ENCODE measurements around the gene TTLL11.

TTLL11 gene

DNA sequence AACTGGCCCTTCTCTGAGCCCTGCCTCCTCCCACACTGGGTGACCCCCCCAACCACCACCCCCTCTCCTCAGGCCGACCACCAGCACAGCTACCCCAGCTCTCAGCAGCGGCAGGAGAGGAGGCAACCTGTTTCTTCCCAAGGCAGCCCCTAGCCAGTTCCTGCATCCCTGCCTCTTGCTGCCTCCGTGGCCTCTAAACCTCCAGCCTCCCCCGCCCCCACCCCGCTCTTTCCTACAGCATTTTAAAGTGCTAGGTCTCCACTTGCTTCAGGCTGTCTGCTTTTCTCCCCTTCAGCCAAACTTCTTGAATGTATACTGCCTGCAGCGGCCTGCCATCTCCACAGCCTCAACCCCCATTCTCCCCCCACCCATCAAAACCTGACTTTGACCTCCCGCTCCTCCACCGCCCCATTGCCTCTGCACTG lies 306.1 kb downstream of the TTLL11 start:
- no peak for DNase-seq (ENCODE audit: low read depth)
- TF ChIP-seq, protein P1, sequence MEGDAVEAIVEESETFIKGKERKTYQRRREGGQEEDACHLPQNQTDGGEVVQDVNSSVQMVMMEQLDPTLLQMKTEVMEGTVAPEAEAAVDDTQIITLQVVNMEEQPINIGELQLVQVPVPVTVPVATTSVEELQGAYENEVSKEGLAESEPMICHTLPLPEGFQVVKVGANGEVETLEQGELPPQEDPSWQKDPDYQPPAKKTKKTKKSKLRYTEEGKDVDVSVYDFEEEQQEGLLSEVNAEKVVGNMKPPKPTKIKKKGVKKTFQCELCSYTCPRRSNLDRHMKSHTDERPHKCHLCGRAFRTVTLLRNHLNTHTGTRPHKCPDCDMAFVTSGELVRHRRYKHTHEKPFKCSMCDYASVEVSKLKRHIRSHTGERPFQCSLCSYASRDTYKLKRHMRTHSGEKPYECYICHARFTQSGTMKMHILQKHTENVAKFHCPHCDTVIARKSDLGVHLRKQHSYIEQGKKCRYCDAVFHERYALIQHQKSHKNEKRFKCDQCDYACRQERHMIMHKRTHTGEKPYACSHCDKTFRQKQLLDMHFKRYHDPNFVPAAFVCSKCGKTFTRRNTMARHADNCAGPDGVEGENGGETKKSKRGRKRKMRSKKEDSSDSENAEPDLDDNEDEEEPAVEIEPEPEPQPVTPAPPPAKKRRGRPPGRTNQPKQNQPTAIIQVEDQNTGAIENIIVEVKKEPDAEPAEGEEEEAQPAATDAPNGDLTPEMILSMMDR (conservative IDR thresholded peaks at IDR 0.05; ENCODE audit: low read depth, low read length): no peak
- H3K4me3 ChIP-seq (ENCODE audit: low read length): no peak overlapping the region

DNA sequence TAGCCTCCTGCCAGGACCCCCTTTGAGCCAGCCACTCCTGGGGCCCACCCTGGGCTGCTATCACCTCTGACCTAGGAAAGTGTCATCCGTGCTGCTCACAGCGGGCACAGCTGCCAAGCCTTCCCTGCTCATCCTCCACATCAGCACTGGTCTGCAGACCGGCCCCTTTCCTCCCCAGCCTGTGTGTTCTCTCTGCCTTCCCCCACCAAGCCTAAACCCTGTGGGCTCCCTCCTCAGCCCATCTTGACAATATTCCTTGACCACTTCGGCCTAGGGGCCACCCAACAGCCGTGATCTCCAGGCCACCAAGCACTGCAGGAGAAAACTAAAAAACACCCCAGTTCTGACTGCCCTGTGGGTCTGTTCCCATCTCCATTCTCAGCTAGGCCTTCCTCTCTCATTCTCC lies 306.6 kb downstream of the TTLL11 start:
- no peak overlapping the region for H3K4me3 ChIP-seq (ENCODE audit: low read length)
- TF ChIP-seq, protein P1 (conservative IDR thresholded peaks at IDR 0.05; ENCODE audit: low read depth, low read length): no peak
- DNase-seq (ENCODE audit: low read depth): no peak

DNA sequence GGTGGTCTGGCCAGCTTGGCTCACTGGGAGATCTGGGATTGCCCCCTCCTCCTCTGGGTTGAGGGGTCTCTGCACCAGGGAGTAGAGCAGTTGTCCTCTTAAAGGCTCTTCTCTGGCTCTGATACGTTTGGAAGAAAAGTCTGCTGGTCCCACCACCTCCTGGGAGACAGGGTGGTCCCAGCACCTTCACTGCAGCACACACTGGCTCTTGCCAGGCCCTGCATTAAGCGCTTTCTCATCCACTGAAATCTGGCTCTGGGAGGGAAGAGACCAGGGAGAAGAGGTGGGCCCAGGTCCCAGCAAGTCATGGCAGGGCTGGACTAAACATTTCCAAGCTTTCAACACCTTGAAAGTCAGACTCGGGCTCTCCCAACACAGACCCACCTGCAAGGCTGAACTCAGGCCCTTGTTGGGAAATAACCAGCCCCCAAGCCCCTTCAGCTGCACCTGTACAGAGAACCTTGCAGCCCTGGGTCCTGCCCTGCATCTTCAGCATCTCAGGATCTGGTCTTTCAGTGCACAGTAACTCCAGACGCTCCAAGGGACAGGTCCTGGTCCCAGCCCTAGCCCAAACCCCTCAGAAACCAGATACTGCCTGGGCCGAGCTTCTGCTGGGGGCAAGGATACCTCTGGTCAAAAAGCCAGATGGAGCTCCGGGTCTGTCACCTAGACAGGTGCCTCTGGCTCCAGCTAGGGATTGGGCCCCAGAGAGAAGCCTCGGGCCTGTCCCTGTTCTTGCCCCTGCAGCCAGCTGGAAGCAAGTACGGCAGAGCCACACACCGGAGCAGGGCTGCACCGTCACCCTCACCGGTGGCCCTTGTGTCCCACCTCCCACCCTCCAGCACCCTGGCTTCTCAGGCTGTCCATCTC lies 307.2 kb downstream of the TTLL11 start:
- H3K4me3 ChIP-seq (ENCODE audit: low read length): no peak overlapping the region
- TF ChIP-seq, protein P1 (conservative IDR thresholded peaks at IDR 0.05; ENCODE audit: low read depth, low read length): no peak
- no peak for DNase-seq (ENCODE audit: low read depth)

DNA sequence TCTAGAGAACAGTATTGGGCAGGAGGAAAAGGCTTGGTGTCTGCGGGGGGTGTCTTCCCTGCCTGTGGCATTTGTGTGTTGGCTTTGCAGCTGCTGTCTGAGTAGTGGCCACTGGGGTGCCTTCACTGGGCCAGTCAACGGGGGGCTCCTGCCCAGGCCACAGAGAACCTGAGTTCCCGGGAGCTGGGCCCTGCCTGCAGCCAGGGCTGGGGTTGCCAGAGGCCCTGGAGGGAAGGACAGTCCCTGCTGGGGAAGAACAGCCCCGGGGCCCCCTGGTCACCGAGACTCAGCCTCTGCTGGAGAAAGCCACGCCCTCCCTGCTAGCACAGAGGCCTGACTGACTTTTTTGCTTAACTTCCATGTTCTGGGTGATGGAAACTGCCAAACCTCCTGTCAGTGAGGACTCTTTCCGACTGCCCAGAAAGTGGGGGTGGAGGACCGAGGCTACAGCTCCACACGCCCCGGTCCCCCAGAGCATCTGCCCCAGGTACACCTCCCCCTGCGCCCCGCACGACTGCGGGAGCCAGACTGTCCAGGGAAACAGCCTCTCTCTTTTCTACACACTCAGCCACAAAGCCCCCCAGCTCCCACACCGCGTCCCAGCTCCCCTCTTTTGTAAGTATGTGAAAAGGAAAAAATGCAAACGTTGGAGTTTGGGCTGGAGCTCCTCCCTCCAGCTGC lies 308.2 kb downstream of the TTLL11 start:
- TF ChIP-seq, protein P1 (conservative IDR thresholded peaks at IDR 0.05; ENCODE audit: low read depth, low read length): no peak
- H3K4me3 ChIP-seq (ENCODE audit: low read length): no peak overlapping the region
- DNase-seq (ENCODE audit: low read depth): no peak

DNA sequence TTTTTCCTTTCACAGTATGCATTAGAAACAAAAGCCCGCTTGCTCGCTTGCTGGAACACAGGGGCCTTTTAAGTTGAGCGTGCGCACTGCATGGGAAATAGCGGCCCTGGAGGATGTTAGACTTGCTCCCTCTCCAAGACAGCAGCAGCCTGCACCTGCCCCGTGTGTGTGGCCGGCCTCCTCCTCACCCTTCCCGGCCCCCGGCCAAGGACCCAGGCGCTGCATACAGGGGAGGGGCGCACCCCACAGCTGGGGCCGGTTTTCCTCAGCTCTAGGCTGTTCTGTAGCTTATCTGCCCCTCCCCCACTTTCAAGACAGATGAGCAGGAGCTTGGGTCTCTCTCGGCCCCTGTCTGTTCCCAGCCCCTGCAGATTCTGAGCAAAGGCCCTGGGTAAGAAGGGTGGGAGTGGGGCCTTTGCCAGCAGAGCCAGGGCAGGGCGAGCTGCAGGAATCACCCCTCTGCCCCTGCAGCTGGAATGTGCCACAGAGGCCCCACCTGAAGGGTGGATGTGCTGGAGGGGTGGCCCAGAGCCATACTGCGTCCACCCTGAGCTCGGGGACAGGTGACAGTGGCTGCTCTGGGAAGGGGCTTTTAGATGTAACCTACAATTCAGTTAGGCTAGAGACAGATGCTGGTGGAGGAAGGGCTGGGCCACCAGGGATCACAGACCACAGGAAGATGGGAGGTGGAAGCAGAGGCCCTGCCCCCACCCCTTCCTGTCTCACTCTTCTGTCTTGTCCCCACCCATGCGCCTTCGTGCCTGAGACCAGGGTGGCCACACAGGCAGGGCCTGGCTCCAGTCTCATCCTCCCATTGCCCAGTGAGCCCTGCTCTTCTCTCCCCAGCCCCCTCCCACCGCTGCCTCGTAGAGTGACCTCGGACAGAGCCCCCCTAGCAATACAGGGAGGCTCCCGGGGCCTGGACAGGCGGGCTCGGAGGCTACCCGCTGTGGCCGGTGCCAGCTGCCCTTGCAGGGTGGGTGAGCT lies 309.3 kb downstream of the TTLL11 start:
- no peak for DNase-seq (ENCODE audit: low read depth)
- TF ChIP-seq, protein P1 (conservative IDR thresholded peaks at IDR 0.05; ENCODE audit: low read depth, low read length): no peak
- no peak overlapping the region for H3K4me3 ChIP-seq (ENCODE audit: low read length)

DNA sequence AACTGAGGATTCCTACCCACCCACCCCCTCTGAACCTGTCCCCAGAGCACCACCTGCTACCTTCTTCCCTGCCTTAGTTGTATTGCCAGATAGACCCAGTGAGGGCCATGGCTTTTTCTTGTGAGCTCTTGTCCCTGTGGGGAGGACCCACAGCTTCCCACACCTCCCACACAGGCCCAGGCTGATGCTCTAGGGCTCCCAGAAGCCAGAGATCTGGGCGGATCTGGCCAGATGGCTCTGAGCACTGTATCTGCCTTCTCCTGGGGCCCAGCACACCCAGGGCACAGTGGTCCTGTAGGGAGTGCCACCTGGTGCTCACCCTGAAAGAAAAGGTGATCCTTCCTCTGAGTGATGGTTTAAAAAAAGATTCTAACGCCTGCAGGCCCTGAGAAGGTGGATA lies 310.0 kb downstream of the TTLL11 start:
- DNase-seq (ENCODE audit: low read depth): no peak
- TF ChIP-seq, protein P1 (conservative IDR thresholded peaks at IDR 0.05; ENCODE audit: low read depth, low read length): no peak
- H3K4me3 ChIP-seq (ENCODE audit: low read length): no peak overlapping the region

Data from retinal pigment epithelial cell (primary cell).